NCI-H2029 treated with DMSO at 0.1 percent for 48 hours (cell line): ENCODE data around the gene PRDM16.

ENCODE experiments used
- DNase-seq: peaks from one replicate; lab custom pipeline; 2025; lab: John Stamatoyannopoulos, UW

The PRDM16 gene

GRCh38 chr1:3355089-3355488, 286.1 kb downstream of the PRDM16 start:
- DNase-seq, result no peak

GRCh38 chr1:3355894-3356826, 287.2 kb downstream of the PRDM16 start:
- DNase-seq, result no peak

- no peak for DNase-seq
Measured at GRCh38 chr1:3356827-3357460, 287.9 kb downstream of the PRDM16 start.

GRCh38 chr1:3357526-3358297, 288.7 kb downstream of the PRDM16 start:
- no peak for DNase-seq

- DNase-seq, result no peak
Measured at GRCh38 chr1:3359351-3359750, 290.3 kb downstream of the PRDM16 start.

GRCh38 chr1:3359756-3360440, 290.9 kb downstream of the PRDM16 start:
- DNase-seq, result no peak

GRCh38 chr1:3360646-3361257, 291.7 kb downstream of the PRDM16 start:
- DNase-seq, result no peak

GRCh38 chr1:3363023-3363422, 294.0 kb downstream of the PRDM16 start:
- DNase-seq, result no peak

- DNase-seq, result no peak
Measured at GRCh38 chr1:3363756-3364155, 294.8 kb downstream of the PRDM16 start.

GRCh38 chr1:3364551-3364950, 295.5 kb downstream of the PRDM16 start:
- DNase-seq, result no peak

- DNase-seq, result no peak
Measured at GRCh38 chr1:3364983-3365382, 296.0 kb downstream of the PRDM16 start.

GRCh38 chr1:3365523-3366125, 296.6 kb downstream of the PRDM16 start:
- no peak for DNase-seq

GRCh38 chr1:3366126-3367051, 297.4 kb downstream of the PRDM16 start:
- no peak for DNase-seq

GRCh38 chr1:3367376-3367775, 298.4 kb downstream of the PRDM16 start:
- no peak for DNase-seq

GRCh38 chr1:3368059-3368458, 299.1 kb downstream of the PRDM16 start:
- no peak for DNase-seq

- DNase-seq, result no peak
Measured at GRCh38 chr1:3368711-3369445, 299.9 kb downstream of the PRDM16 start.

GRCh38 chr1:3369446-3370076, 300.6 kb downstream of the PRDM16 start:
- DNase-seq, result no peak

GRCh38 chr1:3370856-3371703, 302.1 kb downstream of the PRDM16 start:
- DNase-seq, result no peak
